C4-2B (cell line): ENCODE results near the gene FAM117A.

Experiments used
- CTCF ChIP-seq: fragments of 450-650 bp; conservative IDR thresholded peaks from 2 replicates; pipeline ENCODE4 v1.5.1; 2017; ENCODE audit warnings: mild to moderate bottlenecking
- ZFX ChIP-seq: fragments of 450-650 bp; IDR thresholded peaks from 2 replicates; pipeline ENCODE4 v1.6.1; 2017

- TF ChIP-seq CTCF (no peak), ZFX (no peak)
Measured at GRCh38 chr17:49789243-49789578, 25.3 kb upstream of the FAM117A start.
